Smooth muscle cell of the coronary artery (primary cell): Measurements from ENCODE around the gene MACO1. TPM values are rescaled to one million over a fixed set of nuclear protein-coding genes. Genes with fewer than 3 reads are reported as not detected.

Source experiments
- total RNA-seq: library from RNA; depleted of rRNA; stranded (reverse); fragments of >200 nt; gene quantifications from 2 replicates; pipeline ENCODE4 v1.2.3, GENCODE V29; 2014; ENCODE audit warnings: low replicate concordance

Gene MACO1
- 6.7 and 18.2 TPM in 2 replicates for total RNA-seq

DNA sequence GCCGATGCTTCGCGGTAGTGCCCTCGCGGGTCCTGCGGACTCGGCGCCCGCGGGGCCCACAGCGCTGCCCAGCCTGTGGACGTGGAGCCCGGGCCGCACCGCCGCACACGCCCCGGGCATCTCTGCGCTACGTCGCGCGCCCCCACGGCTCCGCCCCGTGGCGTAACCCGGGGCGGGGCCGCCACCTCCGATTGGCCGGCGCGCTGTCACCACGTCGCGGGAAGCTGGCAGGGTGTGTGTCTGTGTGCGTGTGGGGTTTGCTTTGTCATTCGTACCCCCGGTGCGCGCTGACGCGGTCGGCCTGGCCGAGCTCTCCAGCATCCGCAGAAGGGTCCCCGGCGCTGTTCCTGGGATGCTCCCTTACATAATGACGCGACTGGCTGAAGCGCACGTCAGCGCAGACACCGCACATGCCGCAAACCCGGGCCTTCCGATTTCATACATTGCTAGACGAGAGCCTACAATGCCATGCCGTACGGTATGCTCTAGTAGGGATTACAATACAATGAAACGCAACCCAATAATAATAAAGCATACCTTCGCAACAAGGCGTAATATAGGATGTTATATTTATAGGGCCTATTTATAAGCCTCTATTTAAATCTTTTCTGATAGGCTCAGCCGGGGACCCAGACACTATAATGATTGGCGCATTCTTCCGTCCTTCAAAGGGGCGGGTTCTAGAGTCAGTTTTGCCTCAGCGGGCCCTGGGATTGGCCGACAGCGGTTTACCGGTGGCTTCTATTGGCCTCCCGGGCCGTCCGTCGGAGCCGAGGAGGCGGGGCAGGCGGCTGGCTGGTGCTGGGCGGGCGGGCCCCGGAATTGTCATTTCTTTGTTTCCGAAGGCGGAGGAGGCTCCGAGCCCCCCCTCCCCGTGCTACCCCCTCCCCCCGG is at the start of gene MACO1:
MACO1 (plus strand) TSS at position 825 of the 894 bp plus-strand sequence. CDS start 202 bp downstream, outside the sequence.

DNA sequence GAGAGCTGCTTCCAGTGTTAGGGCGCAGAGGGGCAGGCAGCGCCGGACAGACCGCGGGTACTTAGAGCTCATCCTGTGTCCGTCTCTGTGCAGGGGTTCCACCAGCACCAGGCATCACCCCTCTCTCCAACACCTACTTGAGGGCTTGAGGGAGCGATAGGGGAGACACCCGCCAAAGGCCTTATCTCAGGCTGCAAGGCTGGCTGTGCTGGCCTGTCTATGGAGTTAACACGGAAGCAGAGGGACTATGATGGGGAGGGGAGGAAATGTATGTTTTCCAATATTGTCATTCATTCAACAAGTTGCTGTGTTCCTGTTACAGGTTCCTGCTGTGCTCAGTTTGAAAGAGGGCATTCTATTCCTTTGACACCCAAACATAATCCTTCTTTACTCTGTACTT is 10.0 kb upstream of the MACO1 start, which contains the start of gene RHCE:
RHCE (minus strand) TSS at position 111 of the 400 bp plus-strand sequence; CDS start at position 72, 39 bp downstream.

DNA sequence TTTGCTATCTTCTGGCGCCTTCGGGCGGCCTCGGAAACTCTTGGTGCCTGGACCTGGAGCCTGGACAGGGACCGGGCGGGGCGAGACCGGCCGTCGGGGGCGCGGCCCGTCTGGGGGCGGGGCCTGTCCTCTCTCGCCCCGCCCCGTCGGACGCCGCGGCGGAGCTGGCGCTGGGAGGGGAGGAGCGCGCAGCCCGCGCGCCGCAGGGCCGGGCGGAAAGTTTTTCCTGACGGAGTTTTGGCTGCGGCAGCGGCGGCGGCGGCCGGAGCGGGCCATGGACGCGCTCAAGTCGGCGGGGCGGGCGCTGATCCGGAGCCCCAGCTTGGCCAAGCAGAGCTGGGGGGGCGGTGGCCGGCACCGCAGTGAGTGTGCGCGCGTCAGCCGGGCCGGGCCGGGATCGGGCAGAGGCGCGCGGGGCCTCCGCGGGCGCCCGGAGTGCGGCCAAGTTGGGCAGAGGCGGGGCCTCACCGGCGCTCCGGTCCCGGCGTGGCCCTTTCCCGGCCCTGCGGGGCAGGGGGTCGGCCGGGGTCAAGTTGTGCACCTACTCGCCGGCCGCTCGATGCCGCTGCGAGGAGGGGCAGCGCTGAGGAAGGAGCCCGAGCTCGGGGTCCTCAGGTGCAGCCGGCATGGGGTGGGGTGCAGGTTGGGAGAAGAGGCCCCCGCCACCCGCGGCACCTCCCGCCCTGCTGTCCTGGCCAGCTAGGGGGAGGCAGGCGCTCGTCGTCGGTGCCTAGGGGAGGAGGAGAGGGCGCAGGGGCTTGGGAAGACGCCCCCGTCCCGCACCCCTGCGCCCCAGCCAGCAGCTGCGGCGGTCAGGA is 112.9 kb downstream of the MACO1 start, which contains the start of gene LDLRAP1:
LDLRAP1 (plus strand) TSS at position 182 of the 818 bp plus-strand sequence; CDS start at position 275, 93 bp downstream.

Other genes starting within 250 kb of the MACO1 start
- gene SYF2, start 198.4 kb upstream of the MACO1 start, total RNA-seq, result 19.2 and 25.7 TPM in 2 replicates
- gene RSRP1, start 183.4 kb upstream of the MACO1 start, total RNA-seq, result 112 and 222 TPM in 2 replicates
- not detected in 2 replicates for gene RHD, start 158.4 kb upstream of the MACO1 start, total RNA-seq
- 63.2 and 176 TPM in 2 replicates for gene TMEM50A, start 92.6 kb upstream of the MACO1 start, total RNA-seq
- gene RHCE, start 10.1 kb upstream of the MACO1 start, total RNA-seq, result 0.94 and 1.1 TPM in 2 replicates
- 15.6 and 18.1 TPM in 2 replicates for gene LDLRAP1, start 112.7 kb downstream of the MACO1 start, total RNA-seq
- 0.08 and 10.6 TPM in 2 replicates for gene MAN1C1, start 185.9 kb downstream of the MACO1 start, total RNA-seq